Right lobe of liver (tissue), 4 donors: ENCODE data around the gene COL11A2.

Experiments
- POLR2A ChIP-seq: fragments of 450-650 bp; IDR thresholded peaks from one replicate; pipeline ENCODE4 v1.6.1; 2017; ENCODE audit warnings: antibody characterized with exemption, mild to moderate bottlenecking
- TF ChIP-seq, protein P1 (sequence below), 4 donors: fragments of 200-600 bp in 3 of 4; fragments of 450-650 bp in 1 of 4; IDR thresholded peaks; one replicate each; pipeline versions ENCODE4 v1.5.1 to v1.8.0; 2016 to 2022; ENCODE audit warnings: antibody characterized with exemption in 4 of 4, mild to moderate bottlenecking in 2 of 4
- donor health status: DM: no; HTN: no; CAD: no.
- donor health status: DM: no; HTN: no; CAD: no.
- donor health status: DM: no; HTN: yes; CAD: no.

DNA sequence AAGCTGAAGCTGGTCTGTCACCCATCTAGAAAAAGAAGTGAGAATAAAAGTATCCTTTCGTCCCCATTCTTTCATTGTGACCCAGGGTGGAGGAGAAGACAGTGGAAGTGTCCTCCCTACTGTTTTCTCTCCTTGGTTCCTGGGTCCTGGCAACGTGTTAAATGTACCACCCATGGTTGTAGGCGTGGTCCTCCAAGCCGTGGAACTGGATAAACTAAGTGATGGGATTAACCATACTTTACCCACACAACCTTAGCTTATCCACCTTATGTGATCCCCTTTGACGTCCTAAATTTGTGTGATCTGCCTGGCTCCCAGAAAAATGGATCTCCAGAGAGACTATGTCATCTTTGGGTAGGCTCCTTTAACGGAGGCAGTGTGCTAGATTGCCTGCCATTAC is 69.1 kb downstream of the COL11A2 start:
- TF ChIP-seq POLR2A, result no peak
- TF ChIP-seq, protein P1, sequence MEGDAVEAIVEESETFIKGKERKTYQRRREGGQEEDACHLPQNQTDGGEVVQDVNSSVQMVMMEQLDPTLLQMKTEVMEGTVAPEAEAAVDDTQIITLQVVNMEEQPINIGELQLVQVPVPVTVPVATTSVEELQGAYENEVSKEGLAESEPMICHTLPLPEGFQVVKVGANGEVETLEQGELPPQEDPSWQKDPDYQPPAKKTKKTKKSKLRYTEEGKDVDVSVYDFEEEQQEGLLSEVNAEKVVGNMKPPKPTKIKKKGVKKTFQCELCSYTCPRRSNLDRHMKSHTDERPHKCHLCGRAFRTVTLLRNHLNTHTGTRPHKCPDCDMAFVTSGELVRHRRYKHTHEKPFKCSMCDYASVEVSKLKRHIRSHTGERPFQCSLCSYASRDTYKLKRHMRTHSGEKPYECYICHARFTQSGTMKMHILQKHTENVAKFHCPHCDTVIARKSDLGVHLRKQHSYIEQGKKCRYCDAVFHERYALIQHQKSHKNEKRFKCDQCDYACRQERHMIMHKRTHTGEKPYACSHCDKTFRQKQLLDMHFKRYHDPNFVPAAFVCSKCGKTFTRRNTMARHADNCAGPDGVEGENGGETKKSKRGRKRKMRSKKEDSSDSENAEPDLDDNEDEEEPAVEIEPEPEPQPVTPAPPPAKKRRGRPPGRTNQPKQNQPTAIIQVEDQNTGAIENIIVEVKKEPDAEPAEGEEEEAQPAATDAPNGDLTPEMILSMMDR (IDR thresholded peaks at IDR 0.05), result no peak
